B cell (primary cell): ENCODE measurements around the gene NTNG1. TPM values are rescaled to one million over a fixed set of nuclear protein-coding genes. Genes with fewer than 3 reads are reported as not detected.

Experiments
- ATAC-seq: fragments of 200-7000 bp; cut with Tn5 transposase; one replicate; pipeline ENCODE4 v1.10.0; 2021; ENCODE audit warnings: low read depth, mild to moderate bottlenecking, moderate number of reproducible peaks, moderate library complexity
- CTCF ChIA-PET: fragments of 350-600 bp; sonication (Branson Sonifier 250); formaldehyde crosslinking; loops from one replicate; lab custom pipeline; 2021; ENCODE audit warnings: antibody characterized with exemption, inconsistent platforms; lab: Charles Lee
- POLR2A ChIA-PET: fragments of 350-600 bp; sonication (Branson Sonifier 250); formaldehyde crosslinking; loops from one replicate; lab custom pipeline; 2021; ENCODE audit warnings: antibody characterized with exemption; lab: Charles Lee
- DNase-seq: peaks from one replicate; pipeline ENCODE4 v3.0.0; 2013
- H2AFZ ChIP-seq: 2 replicates; pipeline ENCODE4 v1.6.1; 2012; ENCODE audit warnings: mild to moderate bottlenecking, low read depth, low read length; ENCODE audit not compliant: insufficient read depth, poor library complexity, severe bottlenecking
- H3K27ac ChIP-seq, 2 donors: 1 replicate in 1 of 2; 2 replicates in 1 of 2; pipeline ENCODE4 v1.5.1; 2012 to 2013; ENCODE audit warnings: low read length in 2 of 2, mild to moderate bottlenecking in 2 of 2, moderate library complexity in 1 of 2
- H3K27me3 ChIP-seq, 4 experiments: fragments of 200-600 bp in 1 of 4; sonication (generic) in 1 of 4; replicated peaks in 1 of 4; 1 replicate in 2 of 4; 2 replicates in 2 of 4; pipeline versions ENCODE4 v1.6.1 to v1.7.0; 2013 to 2016; ENCODE audit warnings: low read length in 3 of 4, mild to moderate bottlenecking in 2 of 4, mixed read lengths in 1 of 4, moderate library complexity in 1 of 4; ENCODE audit not compliant: insufficient read depth in 4 of 4, control insufficient read depth in 3 of 4; ENCODE audit errors: control extremely low read depth in 1 of 4
- H3K36me3 ChIP-seq, 2 experiments: replicated peaks in 1 of 2; 1 replicate in 1 of 2; 2 replicates in 1 of 2; pipeline versions ENCODE4 v1.6.1 to v1.7.1; 2013; ENCODE audit warnings: low read length in 1 of 2; ENCODE audit not compliant: insufficient read depth in 2 of 2, control insufficient read depth in 1 of 2; ENCODE audit errors: control extremely low read depth in 1 of 2, extremely low read depth in 1 of 2
- H3K4me1 ChIP-seq, 2 donors: fragments of 200-600 bp in 1 of 2; sonication (generic) in 1 of 2; 1 replicate in 1 of 2; 2 replicates in 1 of 2; pipeline versions ENCODE4 v1.5.1 to v1.6.1; 2013 to 2017; ENCODE audit warnings: low read length in 2 of 2; ENCODE audit not compliant: control insufficient read depth in 2 of 2, insufficient read depth in 2 of 2
- H3K4me2 ChIP-seq: replicated peaks from 2 replicates; pipeline ENCODE3; 2012; ENCODE audit warnings: mild to moderate bottlenecking, low read depth, low read length; ENCODE audit not compliant: poor library complexity, severe bottlenecking
- H3K4me3 ChIP-seq, 5 experiments: fragments of 200-600 bp in 1 of 5; sonication (generic) in 1 of 5; 1 replicate in 3 of 5; 2 replicates in 2 of 5; pipeline versions ENCODE4 v1.5.1 to v1.7.0; 2011 to 2016; ENCODE audit warnings: low read length in 4 of 5, mild to moderate bottlenecking in 4 of 5, low read depth in 2 of 5, control low read depth in 1 of 5, moderate library complexity in 1 of 5; ENCODE audit not compliant: insufficient read depth in 1 of 5; ENCODE audit errors: control extremely low read depth in 1 of 5, extremely low read depth in 1 of 5
- H3K79me2 ChIP-seq: fragments of 200-600 bp; sonication (generic); one replicate; pipeline ENCODE4 v1.6.0; 2016; ENCODE audit warnings: low read length; ENCODE audit not compliant: control insufficient read depth, insufficient read depth
- H3K9ac ChIP-seq: fragments of 200-600 bp; sonication (generic); 2 replicates; pipeline ENCODE4 v1.6.1; 2017; ENCODE audit warnings: mild to moderate bottlenecking, low read length, moderate library complexity
- H3K9me3 ChIP-seq, 3 donors: one replicate each; pipeline versions ENCODE4 v1.6.1 to v1.7.1; 2013; ENCODE audit warnings: low read length in 2 of 3; ENCODE audit not compliant: control insufficient read depth in 2 of 3, insufficient read depth in 1 of 3; ENCODE audit errors: control extremely low read depth in 1 of 3
- H4K20me1 ChIP-seq: 2 replicates; pipeline ENCODE4 v1.6.0; 2012; ENCODE audit warnings: mild to moderate bottlenecking, low read length; ENCODE audit not compliant: insufficient read depth, control insufficient read depth, poor library complexity, severe bottlenecking
- H3K27ac Mint-ChIP-seq: one replicate; pipeline ENCODE4 v1.8.0; 2021; ENCODE audit warnings: mixed read lengths
- H3K27me3 Mint-ChIP-seq: one replicate; pipeline ENCODE4 v1.8.0; 2021; ENCODE audit warnings: mixed read lengths
- H3K4me1 Mint-ChIP-seq: one replicate; pipeline ENCODE4 v1.8.0; 2021; ENCODE audit warnings: mixed read lengths
- H3K4me3 Mint-ChIP-seq: one replicate; pipeline ENCODE4 v1.8.0; 2021; ENCODE audit warnings: mixed read lengths
- H3K9me3 Mint-ChIP-seq: one replicate; pipeline ENCODE4 v1.8.0; 2022; ENCODE audit warnings: mixed read lengths; ENCODE audit not compliant: insufficient read depth
- EZH2 ChIP-seq: IDR thresholded peaks from 2 replicates; pipeline ENCODE4 v1.6.1; 2012; ENCODE audit warnings: borderline replicate concordance, low read depth, mild to moderate bottlenecking, moderate library complexity, low read length; ENCODE audit not compliant: insufficient read depth, poor library complexity, severe bottlenecking
- WGBS: methylation state at CpG from one replicate; pipeline ENCODE4 v1.1.5; 2013; ENCODE audit warnings: missing lambda C conversion rate; ENCODE audit not compliant: insufficient coverage; 5-methylcytosine and 5-hydroxymethylcytosine counted together
- intact Hi-C: fragments of 100-400 bp; cut with micrococcal nuclease; formaldehyde crosslinking; loops from one replicate; pipeline ENCODE4 v1.10.0; 2022
- polyA plus RNA-seq: library from polyadenylated mRNA; depleted of rRNA; stranded (reverse); fragments of >200 nt; gene quantifications from 2 replicates; pipeline ENCODE4 v1.2.3, GENCODE V29; 2012
- total RNA-seq, 2 donors: library from RNA; stranded (reverse); fragments of 120-200 nt in 1 of 2; gene quantifications; 1 replicate in 1 of 2; 2 replicates in 1 of 2; pipeline versions ENCODE4 v1.2.3 to v1.2.4, GENCODE V29; 2013 to 2022
- TF ChIP-seq, protein P1 (sequence below): fragments of 200-600 bp; IDR thresholded peaks from one replicate; pipeline ENCODE4 v1.8.0; 2022; ENCODE audit warnings: antibody characterized with exemption, mild to moderate bottlenecking

The NTNG1 gene
- total and polyA plus RNA-seq, 2 donors (not counting 1 experiment from before 2014, with no cell fraction given), result 2.8 to 3.7 TPM

DNA sequence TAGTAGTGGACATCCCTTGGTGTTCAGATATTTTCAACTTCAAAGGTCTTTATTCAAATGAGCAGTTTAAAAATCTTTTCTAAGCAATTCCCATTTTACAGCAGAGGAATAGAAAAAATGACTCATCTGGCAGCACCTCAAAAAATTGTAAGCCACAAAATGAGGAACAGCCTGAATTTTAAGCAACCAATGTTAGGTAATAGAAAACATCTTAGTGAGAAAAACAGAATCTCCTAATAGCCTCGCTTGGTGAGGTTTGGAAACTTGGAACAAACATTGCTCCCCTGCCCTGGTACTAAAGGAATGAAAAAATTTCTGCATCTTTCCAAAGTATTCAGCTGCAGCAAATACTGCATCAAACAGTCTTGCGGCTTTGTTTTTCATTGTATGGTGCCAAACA lies 264.4 kb downstream of the NTNG1 start:
- H4K20me1 ChIP-seq, result no peaks in the 10 kb centered on the region
- no peak for ATAC-seq
- Mint-ChIP-seq H3K27me3 (no peaks in the 10 kb centered on the region), H3K4me3 (no peak overlapping the region), H3K27ac (no peak overlapping the region), H3K9me3 (no peaks in the 10 kb centered on the region), H3K4me1 (peaks cover 10% of the 10 kb centered on the region)
- H3K9ac ChIP-seq, result no peak overlapping the region
- H3K27me3 ChIP-seq, result no peaks in the 10 kb centered on the region
- H3K9me3 ChIP-seq, result no peaks in the 10 kb centered on the region
- H3K4me1 ChIP-seq, result no peaks in the 10 kb centered on the region
- TF ChIP-seq EZH2, result no peak
- TF ChIP-seq, protein P1, sequence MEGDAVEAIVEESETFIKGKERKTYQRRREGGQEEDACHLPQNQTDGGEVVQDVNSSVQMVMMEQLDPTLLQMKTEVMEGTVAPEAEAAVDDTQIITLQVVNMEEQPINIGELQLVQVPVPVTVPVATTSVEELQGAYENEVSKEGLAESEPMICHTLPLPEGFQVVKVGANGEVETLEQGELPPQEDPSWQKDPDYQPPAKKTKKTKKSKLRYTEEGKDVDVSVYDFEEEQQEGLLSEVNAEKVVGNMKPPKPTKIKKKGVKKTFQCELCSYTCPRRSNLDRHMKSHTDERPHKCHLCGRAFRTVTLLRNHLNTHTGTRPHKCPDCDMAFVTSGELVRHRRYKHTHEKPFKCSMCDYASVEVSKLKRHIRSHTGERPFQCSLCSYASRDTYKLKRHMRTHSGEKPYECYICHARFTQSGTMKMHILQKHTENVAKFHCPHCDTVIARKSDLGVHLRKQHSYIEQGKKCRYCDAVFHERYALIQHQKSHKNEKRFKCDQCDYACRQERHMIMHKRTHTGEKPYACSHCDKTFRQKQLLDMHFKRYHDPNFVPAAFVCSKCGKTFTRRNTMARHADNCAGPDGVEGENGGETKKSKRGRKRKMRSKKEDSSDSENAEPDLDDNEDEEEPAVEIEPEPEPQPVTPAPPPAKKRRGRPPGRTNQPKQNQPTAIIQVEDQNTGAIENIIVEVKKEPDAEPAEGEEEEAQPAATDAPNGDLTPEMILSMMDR, result no peak
- intact Hi-C loops, result no loop called here
- no peak for DNase-seq
- no peak overlapping the region for H3K27ac ChIP-seq
- CTCF ChIA-PET, result interaction anchor here (1.0 kb wide), 1 partner anchor 25 kb away, joined by 3 read pairs; no protein-coding TSS in a partner anchor
- 100% methylated on average over 1 of the region's 2 CpGs for WGBS
- H3K4me2 ChIP-seq, result no peak overlapping the region
- H3K4me3 ChIP-seq, result no peak overlapping the region
- H3K36me3 ChIP-seq, result no peaks in the 10 kb centered on the region
- no peak overlapping the region for H2AFZ ChIP-seq
- H3K79me2 ChIP-seq, result no peaks in the 10 kb centered on the region
- POLR2A ChIA-PET, result no interaction called here

DNA sequence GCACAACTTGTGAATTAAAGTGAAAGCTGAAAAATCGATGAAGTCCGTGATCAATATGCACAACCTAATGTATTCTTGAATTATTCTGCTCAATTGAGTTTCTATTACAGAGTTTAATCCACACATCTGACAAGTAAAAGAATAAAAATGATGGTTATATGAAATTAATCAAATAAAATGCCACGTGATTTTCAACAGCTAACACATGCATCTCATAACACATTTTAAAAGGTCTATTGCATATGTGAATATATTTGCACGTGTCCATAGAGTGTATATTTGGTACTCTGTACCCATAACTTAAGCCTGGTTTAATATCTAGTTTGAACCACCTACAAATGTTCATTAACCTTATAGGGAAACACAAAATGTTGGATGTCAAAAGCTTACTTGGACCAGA lies 266.2 kb downstream of the NTNG1 start:
- POLR2A ChIA-PET, result no interaction called here
- H3K4me1 ChIP-seq, result no peaks in the 10 kb centered on the region
- CTCF ChIA-PET, result no interaction called here
- H3K4me3 ChIP-seq, result no peak overlapping the region
- no peaks in the 10 kb centered on the region for H3K36me3 ChIP-seq
- no peak overlapping the region for H2AFZ ChIP-seq
- no peaks in the 10 kb centered on the region for H3K27me3 ChIP-seq
- intact Hi-C loops, result no loop called here
- no peaks in the 10 kb centered on the region for H3K9me3 ChIP-seq
- TF ChIP-seq, protein P1, result no peak
- TF ChIP-seq EZH2, result no peak
- DNase-seq (no peak), ATAC-seq (no peak)
- H3K4me1 Mint-ChIP-seq, result peaks cover 10% of the 10 kb centered on the region
- H3K4me3 Mint-ChIP-seq, result no peak overlapping the region
- no peaks in the 10 kb centered on the region for H3K27me3 Mint-ChIP-seq
- H3K4me2 ChIP-seq, result no peak overlapping the region
- no peaks in the 10 kb centered on the region for H3K79me2 ChIP-seq
- H3K9ac ChIP-seq, result no peak overlapping the region
- no peaks in the 10 kb centered on the region for H3K9me3 Mint-ChIP-seq
- H4K20me1 ChIP-seq, result no peaks in the 10 kb centered on the region
- WGBS, result no CpG with 5 or more reads among the region's 4 CpGs
- no peak overlapping the region for H3K27ac Mint-ChIP-seq
- H3K27ac ChIP-seq, result no peak overlapping the region
